Calu3 (cell line): ENCODE results near the gene POLR2H. TPM values are rescaled to one million over a fixed set of nuclear protein-coding genes. Genes with fewer than 3 reads are reported as not detected.
A peak's percentile ranks its signal among the peaks of the same experiment; 100 is the strongest.

Source experiments
- BruUV-seq: library from RNA; stranded (reverse); fragments of 400-500 nt; replicated peaks from 2 replicates; lab custom pipeline; 2021; lab: Mats Ljungman, UMichigan
- CTCF ChIA-PET: fragments of 300-600 bp; sonication (Branson Sonifier 250); formaldehyde crosslinking; loops from one replicate; lab custom pipeline; 2022; ENCODE audit warnings: antibody characterized with exemption; lab: Charles Lee
- DNase-seq: peaks from one replicate; pipeline ENCODE4 v3.0.0; 2022
- H3K27ac Mint-ChIP-seq: one replicate; pipeline ENCODE4 v1.8.0; 2022; ENCODE audit warnings: mixed read lengths; ENCODE audit not compliant: unreplicated experiment
- H3K27me3 Mint-ChIP-seq: one replicate; pipeline ENCODE4 v1.8.0; 2022; ENCODE audit warnings: mixed read lengths; ENCODE audit not compliant: unreplicated experiment
- H3K36me3 Mint-ChIP-seq: one replicate; pipeline ENCODE4 v1.8.0; 2022; ENCODE audit warnings: mild to moderate bottlenecking, moderate library complexity, mixed read lengths; ENCODE audit not compliant: insufficient read depth, unreplicated experiment
- H3K4me1 Mint-ChIP-seq: one replicate; pipeline ENCODE4 v1.8.0; 2022; ENCODE audit warnings: mild to moderate bottlenecking, low read depth, mixed read lengths; ENCODE audit not compliant: unreplicated experiment
- H3K4me3 Mint-ChIP-seq: one replicate; pipeline ENCODE4 v1.8.0; 2022; ENCODE audit warnings: mild to moderate bottlenecking, low read depth, moderate library complexity, mixed read lengths; ENCODE audit not compliant: unreplicated experiment
- H3K9me3 Mint-ChIP-seq: one replicate; pipeline ENCODE4 v1.8.0; 2022; ENCODE audit warnings: low read depth, mixed read lengths; ENCODE audit not compliant: unreplicated experiment
- intact Hi-C: fragments of 100-400 bp; cut with micrococcal nuclease; formaldehyde crosslinking; loops from one replicate; pipeline ENCODE4 v1.10.0; 2022; ENCODE audit not compliant: unreplicated experiment
- total RNA-seq: library from RNA; stranded (reverse); gene quantifications from 2 replicates; pipeline ENCODE4 v1.2.3, GENCODE V29; 2022
- TF ChIP-seq, protein P1 (sequence below): fragments of 200-600 bp; IDR thresholded peaks from one replicate; pipeline ENCODE4 v1.8.0; 2022; ENCODE audit warnings: antibody characterized with exemption; ENCODE audit not compliant: unreplicated experiment

The POLR2H gene
- total RNA-seq, 1 experiment from 2014 or later, result 128 TPM

DNA sequence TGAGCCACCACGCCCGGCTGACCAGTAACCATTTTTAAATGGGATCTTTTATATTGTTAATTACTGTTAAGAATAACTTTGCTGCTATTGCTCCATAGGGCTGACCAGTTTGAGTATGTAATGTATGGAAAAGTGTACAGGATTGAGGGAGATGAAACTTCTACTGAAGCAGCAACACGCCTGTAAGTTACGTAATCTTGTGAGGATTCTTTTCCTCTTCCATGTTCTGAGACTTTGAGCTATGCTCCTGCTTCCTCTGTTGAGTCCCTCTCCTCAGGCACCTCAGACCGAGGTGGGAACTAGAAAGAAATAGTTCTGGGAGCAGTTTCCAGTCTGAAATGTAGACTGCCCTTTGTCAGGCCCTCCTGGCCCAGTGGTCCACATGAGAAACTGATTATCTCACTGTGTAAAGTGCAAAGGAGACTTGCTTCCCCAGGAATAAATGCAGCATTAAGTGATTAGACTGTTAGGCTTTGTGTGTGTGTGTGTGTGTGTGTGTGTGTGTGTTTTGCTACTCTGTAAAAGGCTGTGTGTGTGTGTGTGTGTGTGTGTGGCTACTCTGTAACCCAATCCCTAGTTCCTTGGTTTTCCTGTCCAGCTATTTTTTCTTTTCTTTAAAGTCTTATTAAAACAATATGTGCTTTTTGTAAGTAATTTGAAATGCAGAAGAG lies 5.2 kb downstream of the POLR2H start:
- Mint-ChIP-seq H3K27me3 (no peaks in the 10 kb centered on the region), H3K4me3 (no peak overlapping the region), H3K36me3 (peaks cover 84% of the 10 kb centered on the region), H3K9me3 (no peaks in the 10 kb centered on the region), H3K27ac (no peak overlapping the region), H3K4me1 (peaks cover 18% of the 10 kb centered on the region)
- CTCF ChIA-PET, result interaction anchor here (0.7 kb wide), 1 partner anchor 150 kb away, joined by 4 read pairs; no protein-coding TSS in a partner anchor
- TF ChIP-seq, protein P1, sequence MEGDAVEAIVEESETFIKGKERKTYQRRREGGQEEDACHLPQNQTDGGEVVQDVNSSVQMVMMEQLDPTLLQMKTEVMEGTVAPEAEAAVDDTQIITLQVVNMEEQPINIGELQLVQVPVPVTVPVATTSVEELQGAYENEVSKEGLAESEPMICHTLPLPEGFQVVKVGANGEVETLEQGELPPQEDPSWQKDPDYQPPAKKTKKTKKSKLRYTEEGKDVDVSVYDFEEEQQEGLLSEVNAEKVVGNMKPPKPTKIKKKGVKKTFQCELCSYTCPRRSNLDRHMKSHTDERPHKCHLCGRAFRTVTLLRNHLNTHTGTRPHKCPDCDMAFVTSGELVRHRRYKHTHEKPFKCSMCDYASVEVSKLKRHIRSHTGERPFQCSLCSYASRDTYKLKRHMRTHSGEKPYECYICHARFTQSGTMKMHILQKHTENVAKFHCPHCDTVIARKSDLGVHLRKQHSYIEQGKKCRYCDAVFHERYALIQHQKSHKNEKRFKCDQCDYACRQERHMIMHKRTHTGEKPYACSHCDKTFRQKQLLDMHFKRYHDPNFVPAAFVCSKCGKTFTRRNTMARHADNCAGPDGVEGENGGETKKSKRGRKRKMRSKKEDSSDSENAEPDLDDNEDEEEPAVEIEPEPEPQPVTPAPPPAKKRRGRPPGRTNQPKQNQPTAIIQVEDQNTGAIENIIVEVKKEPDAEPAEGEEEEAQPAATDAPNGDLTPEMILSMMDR, result no peak
- TSS peak; percentile 5 for BruUV-seq
- no peak for DNase-seq
- intact Hi-C loops, result no loop called here

DNA sequence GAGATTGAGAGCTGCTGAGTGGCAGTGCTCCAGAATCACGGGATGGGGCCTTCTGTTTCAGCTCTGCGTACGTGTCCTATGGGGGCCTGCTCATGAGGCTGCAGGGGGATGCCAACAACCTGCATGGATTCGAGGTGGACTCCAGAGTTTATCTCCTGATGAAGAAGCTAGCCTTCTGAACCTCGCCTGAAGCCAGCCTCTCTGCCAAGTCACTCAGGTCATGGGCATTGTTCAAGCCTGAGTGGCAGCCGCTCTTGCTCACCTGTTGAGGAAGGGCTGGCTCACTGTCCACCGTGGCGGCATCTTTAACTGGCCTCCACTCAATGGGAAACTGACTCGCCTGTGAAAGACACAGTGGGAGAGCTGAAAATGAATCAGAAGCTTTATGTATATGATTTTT lies 6.6 kb downstream of the POLR2H start:
- DNase-seq, result no peak
- no TSS peak for BruUV-seq
- Mint-ChIP-seq H3K9me3 (no peaks in the 10 kb centered on the region), H3K27me3 (peaks cover 13% of the 10 kb centered on the region), H3K4me1 (peaks cover 20% of the 10 kb centered on the region), H3K4me3 (no peak overlapping the region), H3K36me3 (peaks cover 72% of the 10 kb centered on the region), H3K27ac (no peak overlapping the region)
- intact Hi-C loops, result no loop called here
- TF ChIP-seq, protein P1, result no peak
- CTCF ChIA-PET, result no interaction called here

DNA sequence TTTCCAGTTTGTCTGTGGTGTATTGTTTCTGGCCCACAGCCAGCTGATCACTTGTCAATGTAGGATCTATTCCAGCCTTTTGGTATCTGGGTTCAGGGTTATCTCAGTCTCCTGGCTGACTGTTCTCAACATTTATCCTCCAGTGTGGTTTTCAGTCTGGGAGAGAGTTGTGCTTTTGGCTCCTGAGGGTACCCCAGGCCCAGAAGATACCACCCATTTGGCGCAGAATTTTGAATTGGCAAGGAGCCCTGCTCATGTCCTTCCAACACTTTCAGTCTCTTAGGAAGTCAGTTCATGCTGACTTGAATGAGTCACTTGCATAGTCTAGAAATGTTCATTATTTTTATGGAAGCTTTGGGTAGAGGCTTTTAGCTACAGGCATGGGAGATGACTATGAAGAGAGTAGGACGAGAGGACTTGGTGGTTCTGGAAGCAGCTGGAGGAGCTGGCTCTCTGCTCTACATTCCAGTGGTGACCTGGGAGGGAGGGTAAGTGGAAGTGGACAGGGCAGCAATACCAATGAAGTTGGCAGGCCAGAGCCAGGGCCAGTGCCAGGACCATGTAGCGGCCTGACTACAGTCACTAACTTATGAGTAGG lies 7.2 kb downstream of the POLR2H start:
- peaks cover 66% of the 10 kb centered on the region for H3K36me3 Mint-ChIP-seq
- TF ChIP-seq, protein P1, result no peak
- CTCF ChIA-PET, result interaction anchor here (0.6 kb wide), 1 partner anchor 49 kb away, joined by 4 read pairs; no protein-coding TSS in a partner anchor
- intact Hi-C loops, result no loop called here
- no peak overlapping the region for H3K4me3 Mint-ChIP-seq
- peaks cover 19% of the 10 kb centered on the region for H3K27me3 Mint-ChIP-seq
- no peak overlapping the region for H3K27ac Mint-ChIP-seq
- no peaks in the 10 kb centered on the region for H3K9me3 Mint-ChIP-seq
- peaks cover 20% of the 10 kb centered on the region for H3K4me1 Mint-ChIP-seq
- no peak for DNase-seq
- no TSS peak for BruUV-seq

DNA sequence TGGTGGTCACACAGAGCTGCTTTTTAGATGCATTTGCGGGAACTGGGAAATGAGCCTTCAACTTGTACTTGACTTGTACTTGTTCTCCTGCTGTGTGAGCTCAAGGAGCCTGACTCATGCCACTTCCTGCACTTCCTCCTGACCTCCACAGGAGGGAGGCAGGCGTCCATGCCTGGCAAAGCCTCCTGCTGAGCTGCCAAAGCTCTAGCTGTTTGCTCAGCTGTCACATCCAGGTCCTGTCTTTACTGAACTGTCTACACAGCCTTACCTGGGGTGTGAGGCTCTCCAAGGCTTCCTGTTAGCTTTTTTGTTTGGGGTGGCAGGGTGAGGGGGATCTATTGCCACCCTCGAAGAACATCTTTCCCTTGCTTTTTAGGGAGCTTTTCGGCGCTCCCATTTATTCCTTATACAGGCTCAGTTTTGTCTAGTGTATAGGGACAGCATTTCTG lies 10.1 kb downstream of the POLR2H start:
- H3K4me3 Mint-ChIP-seq, result no peak overlapping the region
- TF ChIP-seq, protein P1, result peak; percentile 99
- H3K27ac Mint-ChIP-seq, result peak overlapping the region; percentile 58
- intact Hi-C loops, result loop anchor here (1.0 to 10.0 kb wide), 4 partner anchors 97 to 406 kb away; no protein-coding TSS in a partner anchor
- peaks cover 7% of the 10 kb centered on the region for H3K4me1 Mint-ChIP-seq
- DNase-seq, result peak; percentile 91
- peaks cover 48% of the 10 kb centered on the region for H3K27me3 Mint-ChIP-seq
- CTCF ChIA-PET, result interaction anchor here (0.6 to 3.6 kb wide), 35 partner anchors 8 to 440 kb away, joined by 3 to 85 read pairs (median 5); partner anchors contain the start of genes EPHB3 and VPS8
- no TSS peak for BruUV-seq
- H3K9me3 Mint-ChIP-seq, result no peaks in the 10 kb centered on the region
- H3K36me3 Mint-ChIP-seq, result peaks cover 37% of the 10 kb centered on the region
